AG10803 (cell line): ENCODE results near the gene DGCR2.

ENCODE experiments used
- DNase-seq: peaks from one replicate; pipeline ENCODE4 v3.0.0; 2010; ENCODE audit warnings: low read depth
- H3K4me3 ChIP-seq: 2 replicates; pipeline ENCODE4 v1.5.1; 2011; ENCODE audit warnings: mild to moderate bottlenecking, low read length, control low read depth
- CTCF ChIP-seq: conservative IDR thresholded peaks from 2 replicates; pipeline ENCODE4 v1.5.1; 2011; ENCODE audit warnings: mild to moderate bottlenecking, low read length, control low read depth, inconsistent platforms

Gene DGCR2

DNA sequence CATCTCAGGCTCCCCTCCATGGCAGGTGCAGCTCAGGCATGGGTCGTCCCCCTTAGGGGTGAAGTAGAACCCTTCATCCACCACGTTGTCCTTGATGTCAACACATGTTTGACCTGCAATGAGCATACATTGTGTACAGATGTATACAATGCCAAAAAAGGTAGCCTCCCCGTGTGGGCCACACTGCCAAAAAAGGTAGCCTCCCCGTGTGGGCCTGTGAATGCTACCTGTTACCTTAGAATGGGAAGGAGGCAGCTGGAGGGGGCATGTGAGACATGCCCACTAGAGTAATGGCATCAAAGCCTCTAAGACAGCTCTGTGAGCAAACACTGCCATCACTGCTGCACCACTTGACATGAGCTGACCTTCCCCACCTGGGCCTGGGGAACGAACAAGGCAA lies 73.7 kb downstream of the DGCR2 start:
- no peak for DNase-seq
- TF ChIP-seq CTCF: no peak
- no peak overlapping the region for H3K4me3 ChIP-seq

DNA sequence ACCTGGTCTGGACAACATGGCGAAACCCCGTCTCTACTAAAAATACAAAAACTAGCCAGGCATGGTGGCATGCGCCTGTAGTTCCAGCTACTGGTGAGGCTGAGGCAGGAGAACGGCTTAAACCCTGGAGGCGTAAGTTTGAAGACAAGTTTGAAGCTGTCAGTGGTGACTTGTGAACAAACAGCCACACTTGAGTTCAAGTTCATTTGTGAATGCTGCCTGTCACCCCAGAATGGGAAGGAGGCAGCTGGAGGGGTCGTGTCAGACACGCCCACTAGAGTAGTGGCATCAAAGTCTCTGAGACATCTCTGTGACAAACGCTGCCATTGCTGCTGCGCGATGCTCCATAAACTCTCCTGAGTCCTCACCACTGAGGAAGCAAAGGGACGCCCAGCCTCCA lies 74.2 kb downstream of the DGCR2 start:
- no peak for DNase-seq
- no peak for TF ChIP-seq CTCF
- H3K4me3 ChIP-seq: no peak overlapping the region

- no peak for TF ChIP-seq CTCF
- H3K4me3 ChIP-seq: no peak overlapping the region
- DNase-seq: no peak
Observed at GRCh38 chr22:19046719-19047609, 75.2 kb downstream of the DGCR2 start.

- no peak for DNase-seq
- no peak for TF ChIP-seq CTCF
- H3K4me3 ChIP-seq: no peak overlapping the region
Observed at GRCh38 chr22:19046287-19046686, 75.9 kb downstream of the DGCR2 start.

- TF ChIP-seq CTCF: no peak
- H3K4me3 ChIP-seq: no peak overlapping the region
- no peak for DNase-seq
Observed at GRCh38 chr22:19045094-19045493, 77.1 kb downstream of the DGCR2 start.

DNA sequence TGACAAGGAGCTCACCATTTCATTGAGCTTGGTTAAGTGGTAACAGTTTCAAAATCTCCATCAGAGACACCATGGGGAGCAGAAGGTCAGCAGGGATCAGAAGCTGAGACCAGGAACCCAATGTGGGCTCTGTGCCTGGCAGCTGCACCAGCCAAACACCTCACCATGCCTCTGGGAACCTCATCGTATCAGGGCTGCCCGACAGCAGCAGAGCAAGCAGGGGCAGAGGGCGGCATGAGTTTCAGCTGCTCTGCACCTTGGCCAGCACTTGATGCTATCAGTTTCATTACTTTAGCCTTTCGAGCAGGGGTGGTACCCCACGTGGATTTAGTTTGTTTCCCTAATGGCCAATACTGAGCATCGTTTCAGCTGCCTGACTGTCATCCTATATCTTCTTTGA lies 77.8 kb downstream of the DGCR2 start:
- no peak overlapping the region for H3K4me3 ChIP-seq
- DNase-seq: no peak
- no peak for TF ChIP-seq CTCF
